22Rv1 (cell line): ENCODE measurements around the gene APLF.

Experiments
- ZFX ChIP-seq: fragments of 450-650 bp; IDR thresholded peaks from 2 replicates; pipeline ENCODE4 v1.6.1; 2017; ENCODE audit warnings: antibody characterized with exemption, borderline replicate concordance
- TF ChIP-seq, protein P1 (sequence below): fragments of 450-650 bp; IDR thresholded peaks from 2 replicates; pipeline ENCODE4 v1.5.1; 2017; ENCODE audit warnings: mild to moderate bottlenecking

DNA sequence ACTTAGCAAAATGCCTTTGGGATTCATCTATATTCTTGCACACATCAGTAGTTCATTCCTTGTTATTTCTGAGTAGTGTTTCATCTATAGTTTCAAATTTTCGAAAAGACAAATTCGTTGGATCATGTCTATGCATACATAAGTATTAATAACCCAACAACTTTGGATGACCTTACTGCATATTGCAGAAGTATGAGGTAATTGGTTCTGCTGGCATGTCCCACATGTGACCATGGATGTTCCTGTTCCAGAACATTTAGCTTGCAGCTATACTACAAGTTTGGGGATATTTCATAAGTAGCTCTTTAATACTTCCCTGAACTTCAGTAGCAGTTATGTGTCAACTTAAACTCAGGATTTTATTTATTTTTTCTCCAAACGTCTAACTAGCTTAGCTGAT, 44.9 kb downstream of the APLF start:
- TF ChIP-seq, protein P1, sequence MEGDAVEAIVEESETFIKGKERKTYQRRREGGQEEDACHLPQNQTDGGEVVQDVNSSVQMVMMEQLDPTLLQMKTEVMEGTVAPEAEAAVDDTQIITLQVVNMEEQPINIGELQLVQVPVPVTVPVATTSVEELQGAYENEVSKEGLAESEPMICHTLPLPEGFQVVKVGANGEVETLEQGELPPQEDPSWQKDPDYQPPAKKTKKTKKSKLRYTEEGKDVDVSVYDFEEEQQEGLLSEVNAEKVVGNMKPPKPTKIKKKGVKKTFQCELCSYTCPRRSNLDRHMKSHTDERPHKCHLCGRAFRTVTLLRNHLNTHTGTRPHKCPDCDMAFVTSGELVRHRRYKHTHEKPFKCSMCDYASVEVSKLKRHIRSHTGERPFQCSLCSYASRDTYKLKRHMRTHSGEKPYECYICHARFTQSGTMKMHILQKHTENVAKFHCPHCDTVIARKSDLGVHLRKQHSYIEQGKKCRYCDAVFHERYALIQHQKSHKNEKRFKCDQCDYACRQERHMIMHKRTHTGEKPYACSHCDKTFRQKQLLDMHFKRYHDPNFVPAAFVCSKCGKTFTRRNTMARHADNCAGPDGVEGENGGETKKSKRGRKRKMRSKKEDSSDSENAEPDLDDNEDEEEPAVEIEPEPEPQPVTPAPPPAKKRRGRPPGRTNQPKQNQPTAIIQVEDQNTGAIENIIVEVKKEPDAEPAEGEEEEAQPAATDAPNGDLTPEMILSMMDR, result no peak
- TF ChIP-seq ZFX, result no peak
